Measurements from ENCODE around the gene SDS.

Gene SDS

GRCh38 chr12:113381220-113381619, 22.5 kb downstream of the SDS start:
- H2AFZ ChIP-seq, result no peak overlapping the region
- H3K36me3 ChIP-seq (ENCODE audit: control insufficient read depth, insufficient read depth, low read length), result no peaks in the 10 kb centered on the region

DNA sequence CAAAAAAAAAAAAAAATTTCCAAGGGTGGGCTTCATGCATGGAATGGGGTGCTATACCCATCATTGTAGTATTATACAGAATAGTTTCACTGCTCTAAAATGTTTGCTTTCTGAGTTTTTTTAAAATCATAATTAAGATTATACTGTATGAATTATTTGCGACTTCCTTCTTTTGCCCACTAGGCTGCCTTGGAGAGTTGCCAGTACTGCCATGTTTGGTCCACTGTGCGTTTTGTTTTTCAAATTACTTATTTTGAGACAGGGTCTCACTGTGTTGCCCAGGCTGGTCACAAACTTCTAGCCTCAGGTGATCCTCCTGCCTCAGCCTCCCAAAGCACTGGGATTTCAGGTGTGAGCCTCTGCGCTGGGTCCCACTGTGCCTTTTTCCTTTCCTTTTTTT, 25.4 kb downstream of the SDS start:
- no peaks in the 10 kb centered on the region for H3K9me3 ChIP-seq (ENCODE audit: control insufficient read depth, low read length)
- H3K4me3 ChIP-seq (ENCODE audit: low read depth, low read length), result no peak overlapping the region
- no peaks in the 10 kb centered on the region for H3K4me1 ChIP-seq
- H3K36me3 ChIP-seq (ENCODE audit: control insufficient read depth, insufficient read depth, low read length), result no peaks in the 10 kb centered on the region
- TF ChIP-seq CTCF (IDR thresholded peaks at IDR 0.05), result no peak
- no peaks in the 10 kb centered on the region for H3K27me3 ChIP-seq (ENCODE audit: control insufficient read depth, insufficient read depth, low read length)
- no peak overlapping the region for H3K9ac ChIP-seq
- H3K4me2 ChIP-seq (ENCODE audit: low read length), result no peak overlapping the region
- H3K79me2 ChIP-seq, result no peaks in the 10 kb centered on the region
- H3K27ac ChIP-seq, result no peak overlapping the region
- no peak overlapping the region for H2AFZ ChIP-seq

More at GRCh38 chr12:113381220-113381619, 22.5 kb downstream of the SDS start:
- Histone ChIP-seq H3K79me2 (no peaks in the 10 kb centered on the region), H3K4me2 (ENCODE audit: low read length) (no peak overlapping the region), H3K27me3 (ENCODE audit: control insufficient read depth, insufficient read depth, low read length) (no peaks in the 10 kb centered on the region), H3K4me1 (no peaks in the 10 kb centered on the region), H3K9me3 (ENCODE audit: control insufficient read depth, low read length) (no peaks in the 10 kb centered on the region), H3K27ac (no peak overlapping the region), H3K9ac (no peak overlapping the region), H3K4me3 (ENCODE audit: low read depth, low read length) (no peak overlapping the region)
- TF ChIP-seq CTCF (IDR thresholded peaks at IDR 0.05), result no peak

DNA sequence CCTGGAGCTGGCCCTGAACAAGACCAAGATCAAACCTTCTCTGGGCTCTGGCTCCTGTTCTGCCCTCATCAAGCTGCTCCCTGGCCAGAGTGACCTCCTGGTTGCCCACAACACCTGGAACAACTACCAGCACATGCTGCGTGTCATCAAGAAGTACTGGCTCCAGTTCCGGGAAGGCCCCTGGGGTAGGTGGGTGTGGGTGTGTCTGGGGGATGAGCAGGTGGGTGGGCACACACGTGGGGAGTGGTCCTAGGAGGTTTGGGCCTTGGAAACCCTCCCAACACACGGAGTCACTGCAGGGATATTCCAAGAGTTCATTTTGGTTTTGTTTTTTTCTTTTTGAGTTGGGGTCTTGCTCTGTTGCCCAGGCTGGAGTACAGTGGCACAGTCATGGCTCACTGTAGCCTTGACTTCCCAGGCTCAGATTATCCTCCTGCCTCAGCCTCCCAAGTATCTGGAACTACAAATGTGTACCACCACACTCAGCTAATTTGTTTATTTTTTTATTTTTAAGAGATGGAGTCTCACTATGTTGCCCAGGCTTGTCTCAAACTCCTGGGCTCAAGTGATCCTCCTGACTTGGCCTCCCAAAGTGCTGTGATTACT, 28.8 kb downstream of the SDS start:
- Histone ChIP-seq H3K79me2 (no peaks in the 10 kb centered on the region), H3K9ac (no peak overlapping the region), H3K9me3 (ENCODE audit: control insufficient read depth, low read length) (no peaks in the 10 kb centered on the region), H3K4me2 (ENCODE audit: low read length) (no peak overlapping the region), H3K27me3 (ENCODE audit: control insufficient read depth, insufficient read depth, low read length) (no peaks in the 10 kb centered on the region), H3K36me3 (ENCODE audit: control insufficient read depth, insufficient read depth, low read length) (no peaks in the 10 kb centered on the region), H3K4me3 (ENCODE audit: low read depth, low read length) (no peak overlapping the region), H3K4me1 (no peaks in the 10 kb centered on the region), H3K27ac (no peak overlapping the region), H2AFZ (no peak overlapping the region)
- TF ChIP-seq CTCF (IDR thresholded peaks at IDR 0.05), result no peak

- Histone ChIP-seq H3K9ac (no peak overlapping the region), H3K27ac (no peak overlapping the region), H3K79me2 (no peaks in the 10 kb centered on the region), H2AFZ (no peak overlapping the region), H3K36me3 (ENCODE audit: control insufficient read depth, insufficient read depth, low read length) (no peaks in the 10 kb centered on the region), H3K9me3 (ENCODE audit: control insufficient read depth, low read length) (no peaks in the 10 kb centered on the region), H3K4me2 (ENCODE audit: low read length) (no peak overlapping the region), H3K27me3 (ENCODE audit: control insufficient read depth, insufficient read depth, low read length) (no peaks in the 10 kb centered on the region), H3K4me1 (no peaks in the 10 kb centered on the region), H3K4me3 (ENCODE audit: low read depth, low read length) (no peak overlapping the region)
- TF ChIP-seq CTCF (IDR thresholded peaks at IDR 0.05), result no peak
Measured at GRCh38 chr12:113373969-113374368, 29.7 kb downstream of the SDS start.

DNA sequence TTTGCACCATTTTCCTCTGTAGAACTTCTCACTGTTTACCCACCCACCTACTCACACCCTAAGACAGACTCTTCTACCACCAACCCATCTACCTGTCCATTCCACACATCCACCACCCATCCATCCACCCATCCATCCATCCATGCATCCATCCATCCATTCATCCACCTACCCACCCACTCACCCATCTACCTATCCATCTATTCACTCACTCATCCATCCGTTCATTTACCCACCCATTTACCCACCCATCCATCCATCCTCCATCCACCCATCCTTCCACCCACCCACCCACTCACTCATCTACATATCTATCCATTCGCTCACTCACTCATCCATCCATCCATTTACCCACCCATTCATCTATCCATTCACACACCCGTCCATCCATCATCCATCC, 30.2 kb downstream of the SDS start:
- no peak for TF ChIP-seq CTCF (IDR thresholded peaks at IDR 0.05)
- H3K4me3 ChIP-seq (ENCODE audit: low read depth, low read length), result no peak overlapping the region
- no peaks in the 10 kb centered on the region for H3K4me1 ChIP-seq
- H3K27ac ChIP-seq, result no peak overlapping the region
- no peaks in the 10 kb centered on the region for H3K79me2 ChIP-seq
- no peaks in the 10 kb centered on the region for H3K36me3 ChIP-seq (ENCODE audit: control insufficient read depth, insufficient read depth, low read length)
- no peaks in the 10 kb centered on the region for H3K27me3 ChIP-seq (ENCODE audit: control insufficient read depth, insufficient read depth, low read length)
- H3K9ac ChIP-seq, result no peak overlapping the region
- H3K4me2 ChIP-seq (ENCODE audit: low read length), result no peak overlapping the region
- H2AFZ ChIP-seq, result no peak overlapping the region
- H3K9me3 ChIP-seq (ENCODE audit: control insufficient read depth, low read length), result no peaks in the 10 kb centered on the region
